Naive thymus-derived CD8-positive, alpha-beta T cell (primary cell): ENCODE data around the gene FBXL20. TPM values are rescaled to one million over a fixed set of nuclear protein-coding genes. Genes with fewer than 3 reads are reported as not detected.
"Not testable (repeated sequence)": the region's sequence is repeated elsewhere in the genome, so short reads cannot be mapped to it uniquely, and the experiment has no call there.

Experiments
- ATAC-seq, 2 donors: fragments of 150-1000 bp; cut with Tn5 transposase in 1 of 2; sonication (Bioruptor Pico), chemical (Tn5 transposase) in 1 of 2; 1 replicate in 1 of 2; 2 replicates in 1 of 2; pipeline ENCODE4 v1.10.0; 2021; ENCODE audit warnings: mild to moderate bottlenecking in 2 of 2, moderate library complexity in 2 of 2
- POLR2A ChIA-PET: fragments of 350-600 bp; sonication (Branson Sonifier 250); formaldehyde crosslinking; loops from one replicate; lab custom pipeline; 2021; ENCODE audit warnings: antibody characterized with exemption; lab: Charles Lee
- DNase-seq, 10 donors: peaks; one replicate each; pipeline versions ENCODE4 v3.0.0 to v3.0.0-alpha.2; 2020 to 2022
- H3K27ac Mint-ChIP-seq, 10 donors: one replicate each; pipeline ENCODE4 v1.8.0; 2020 to 2022; ENCODE audit warnings: mild to moderate bottlenecking in 10 of 10, mixed read lengths in 10 of 10, moderate library complexity in 4 of 10, inconsistent platforms in 1 of 10
- H3K27me3 Mint-ChIP-seq, 5 donors: one replicate each; pipeline ENCODE4 v1.8.0; 2021 to 2022; ENCODE audit warnings: mixed read lengths in 5 of 5
- H3K36me3 Mint-ChIP-seq, 3 donors: one replicate each; pipeline ENCODE4 v1.8.0; 2020 to 2022; ENCODE audit warnings: mixed read lengths in 3 of 3, mild to moderate bottlenecking in 2 of 3, inconsistent platforms in 1 of 3
- H3K4me1 Mint-ChIP-seq, 4 donors: one replicate each; pipeline ENCODE4 v1.8.0; 2021 to 2022; ENCODE audit warnings: mixed read lengths in 4 of 4
- H3K4me3 Mint-ChIP-seq, 10 donors: one replicate each; pipeline ENCODE4 v1.8.0; 2020 to 2022; ENCODE audit warnings: mild to moderate bottlenecking in 10 of 10, mixed read lengths in 10 of 10, moderate library complexity in 6 of 10, inconsistent platforms in 1 of 10
- H3K9me3 Mint-ChIP-seq, 9 donors: one replicate each; pipeline ENCODE4 v1.8.0; 2020 to 2022; ENCODE audit warnings: mixed read lengths in 9 of 9, mild to moderate bottlenecking in 3 of 9, inconsistent platforms in 1 of 9, moderate library complexity in 1 of 9
- polyA plus RNA-seq, 3 donors: library from polyadenylated mRNA; unstranded; fragments of 300-500 nt; fragmentation: Illumina TruSeq; gene quantifications; one replicate each; pipeline ENCODE4 v1.2.3, GENCODE V29; 2021
- total RNA-seq, 8 experiments: library from RNA in 2 of 8; stranded (reverse) in 2 of 8; gene quantifications; one replicate each; pipeline ENCODE4 v1.2.3 and lab custom pipeline; 2021 to 2026

The FBXL20 gene
- total and polyA plus RNA-seq, 5 experiments from 2014 or later = 2.6 to 34.3 (median 3.4) TPM

DNA sequence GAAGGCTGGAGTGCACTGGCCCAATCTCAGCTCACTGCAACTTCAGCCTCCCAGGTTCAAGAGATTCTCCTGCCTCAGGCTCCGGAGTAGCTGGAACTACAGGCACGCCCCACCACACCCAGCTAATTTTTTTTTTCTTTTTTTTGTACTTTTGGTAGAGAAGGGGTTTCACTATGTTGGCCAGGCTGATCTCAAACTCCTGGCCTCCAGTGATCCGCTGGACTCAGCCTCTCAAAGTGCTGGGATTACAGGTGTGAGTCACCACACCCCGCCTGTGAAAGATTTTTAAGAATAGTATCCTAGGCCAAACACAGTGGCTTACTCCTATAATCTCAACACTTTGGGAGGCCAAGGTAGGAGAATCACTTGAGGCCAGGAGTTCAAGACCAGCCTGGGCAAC, 33.6 kb downstream of the FBXL20 start:
- ATAC-seq, H3K4me3 Mint-ChIP-seq, H3K27me3 Mint-ChIP-seq, POLR2A ChIA-PET, H3K27ac Mint-ChIP-seq, H3K9me3 Mint-ChIP-seq, DNase-seq: not testable (repeated sequence)
- Mint-ChIP-seq H3K4me1 (peaks cover 8 to 30% (median 17%) of the 10 kb centered on the region in 4 donors), H3K36me3 (peaks cover 0 to 16% (median 0%) of the 10 kb centered on the region in 3 donors)

DNA sequence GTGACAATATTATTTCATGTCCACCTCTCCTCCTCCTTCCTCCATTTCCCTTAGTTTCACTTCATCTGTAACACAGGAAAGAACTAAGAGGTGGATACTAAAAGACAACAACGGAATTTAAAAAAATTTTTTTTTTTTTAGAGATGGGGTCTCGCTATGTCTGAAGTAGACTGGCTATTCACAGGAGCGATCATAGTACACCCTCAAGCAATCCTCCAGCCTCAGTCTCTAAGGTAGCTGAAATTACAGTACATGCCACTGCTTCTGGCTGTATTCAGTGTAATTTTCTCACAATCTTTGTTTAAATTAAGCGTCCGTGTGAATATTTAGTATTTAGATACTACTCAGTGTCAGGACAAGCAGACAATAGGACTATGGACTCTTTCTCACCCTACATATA, 35.6 kb downstream of the FBXL20 start:
- H3K4me1 Mint-ChIP-seq = peaks cover 12 to 33% (median 18%) of the 10 kb centered on the region in 4 donors
- peaks cover 0 to 14% (median 0%) of the 10 kb centered on the region in 3 donors for H3K36me3 Mint-ChIP-seq
- no peak for ATAC-seq
- no peak overlapping the region for H3K4me3 Mint-ChIP-seq
- H3K9me3 Mint-ChIP-seq = no peaks in the 10 kb centered on the region
- POLR2A ChIA-PET = interaction anchor here (0.5 kb wide), 1 partner anchor 67 kb away, joined by 3 read pairs; no protein-coding TSS in a partner anchor
- no peak for DNase-seq
- H3K27ac Mint-ChIP-seq = peak overlapping the region in 2 of 10 donors; percentile 6
- peaks cover 0 to 1% (median 0%) of the 10 kb centered on the region in 5 donors for H3K27me3 Mint-ChIP-seq

DNA sequence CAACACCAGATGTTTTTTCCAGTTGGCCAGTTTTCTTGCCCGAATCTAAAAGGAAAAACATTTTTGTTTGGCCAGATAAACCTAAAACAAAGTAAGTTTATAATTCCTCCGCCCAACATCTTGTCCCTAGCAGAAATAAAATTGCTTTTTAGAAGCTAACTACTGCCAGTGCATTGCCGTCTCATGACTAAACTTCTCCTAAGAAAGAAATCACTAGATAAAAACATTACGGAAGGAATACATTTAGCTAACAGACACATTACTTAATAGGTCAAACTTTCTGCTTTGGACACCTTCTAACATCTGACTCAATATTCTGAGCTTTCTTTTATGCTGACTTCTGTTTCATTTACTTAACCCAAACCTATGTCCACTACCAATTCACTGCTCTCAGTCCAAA, 36.2 kb downstream of the FBXL20 start:
- peaks cover 14 to 38% (median 21%) of the 10 kb centered on the region in 4 donors for H3K4me1 Mint-ChIP-seq
- DNase-seq (no peak), ATAC-seq (no peak)
- POLR2A ChIA-PET = interaction anchor here (0.5 kb wide), 1 partner anchor 67 kb away, joined by 3 read pairs; no protein-coding TSS in a partner anchor
- peaks cover 0 to 14% (median 0%) of the 10 kb centered on the region in 3 donors for H3K36me3 Mint-ChIP-seq
- no peak overlapping the region for H3K4me3 Mint-ChIP-seq
- peaks cover 0 to 1% (median 0%) of the 10 kb centered on the region in 5 donors for H3K27me3 Mint-ChIP-seq
- H3K9me3 Mint-ChIP-seq = no peaks in the 10 kb centered on the region
- no peak overlapping the region for H3K27ac Mint-ChIP-seq

DNA sequence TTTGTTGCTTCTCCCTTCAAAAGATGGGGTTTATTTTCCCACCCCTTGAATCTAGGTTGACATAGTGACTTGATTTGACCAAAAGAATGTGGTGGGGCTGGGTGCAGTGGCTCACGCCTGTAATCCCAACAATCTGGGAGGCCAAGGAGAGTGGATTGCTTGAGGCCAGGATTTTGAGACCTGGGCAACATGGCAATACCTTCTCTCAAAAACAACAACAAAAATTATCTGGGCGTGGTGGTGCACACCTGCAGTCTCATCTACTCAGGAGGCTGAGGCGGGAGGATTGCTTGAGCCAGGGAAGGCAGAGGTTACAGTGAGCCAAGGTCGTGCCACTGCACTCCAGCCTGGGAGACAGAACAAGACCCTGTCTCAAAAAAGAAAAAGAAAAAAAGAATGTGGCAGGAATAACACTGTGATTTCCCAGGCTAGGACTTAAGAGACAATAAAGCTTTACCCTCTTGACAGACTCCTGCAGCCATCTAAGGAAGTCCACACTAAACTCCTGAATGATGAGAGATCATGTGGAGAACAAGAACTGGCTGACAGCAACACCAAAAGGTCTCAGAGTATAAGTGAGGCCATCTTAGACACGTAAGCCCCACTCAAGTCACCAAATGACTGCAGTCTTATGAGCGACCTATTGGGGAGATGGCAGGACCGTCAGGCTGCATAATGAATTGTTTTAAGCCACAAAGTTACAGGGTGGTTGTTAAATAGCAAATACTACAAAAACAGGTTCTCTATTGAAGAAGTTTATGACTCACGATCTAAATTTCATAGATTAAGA, 37.0 kb downstream of the FBXL20 start:
- POLR2A ChIA-PET = interaction anchor here (0.7 kb wide), 1 partner anchor 11 kb away, joined by 4 read pairs; no protein-coding TSS in a partner anchor
- Mint-ChIP-seq H3K36me3 (peaks cover 0 to 7% (median 0%) of the 10 kb centered on the region in 3 donors), H3K4me3 (no peak overlapping the region), H3K27ac (no peak overlapping the region), H3K4me1 (peaks cover 14 to 38% (median 21%) of the 10 kb centered on the region in 4 donors), H3K27me3 (peaks cover 0 to 1% (median 0%) of the 10 kb centered on the region in 5 donors), H3K9me3 (no peaks in the 10 kb centered on the region)
- DNase-seq = no peak
- no peak for ATAC-seq

DNA sequence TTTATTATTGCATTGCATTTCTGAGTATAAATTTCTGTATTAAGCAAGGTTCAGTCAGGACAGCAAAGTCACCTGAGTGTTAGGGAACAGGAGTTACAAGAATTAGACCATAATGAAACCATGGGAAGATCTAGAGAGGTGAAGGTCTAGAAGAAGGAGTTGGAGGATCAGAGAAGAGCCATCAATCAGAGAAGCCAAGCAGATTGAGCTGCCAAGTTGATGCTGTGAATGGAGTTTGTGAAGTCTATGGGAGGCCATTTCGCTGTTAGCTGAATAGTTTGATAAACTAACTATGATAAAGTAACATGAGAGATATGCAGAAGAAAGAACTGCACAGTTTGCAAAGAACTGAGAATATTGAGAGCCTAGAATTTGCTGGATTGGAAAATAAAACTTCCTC, 40.4 kb downstream of the FBXL20 start:
- Mint-ChIP-seq H3K9me3 (no peaks in the 10 kb centered on the region), H3K36me3 (peaks cover 0 to 7% (median 0%) of the 10 kb centered on the region in 3 donors), H3K27me3 (peaks cover 0 to 1% (median 0%) of the 10 kb centered on the region in 5 donors), H3K27ac (peak overlapping the region in 6 of 10 donors; percentile 2 to 53 (median 8)), H3K4me1 (peaks cover 13 to 37% (median 18%) of the 10 kb centered on the region in 4 donors), H3K4me3 (no peak overlapping the region)
- POLR2A ChIA-PET = no interaction called here
- no peak for ATAC-seq
- DNase-seq = no peak

DNA sequence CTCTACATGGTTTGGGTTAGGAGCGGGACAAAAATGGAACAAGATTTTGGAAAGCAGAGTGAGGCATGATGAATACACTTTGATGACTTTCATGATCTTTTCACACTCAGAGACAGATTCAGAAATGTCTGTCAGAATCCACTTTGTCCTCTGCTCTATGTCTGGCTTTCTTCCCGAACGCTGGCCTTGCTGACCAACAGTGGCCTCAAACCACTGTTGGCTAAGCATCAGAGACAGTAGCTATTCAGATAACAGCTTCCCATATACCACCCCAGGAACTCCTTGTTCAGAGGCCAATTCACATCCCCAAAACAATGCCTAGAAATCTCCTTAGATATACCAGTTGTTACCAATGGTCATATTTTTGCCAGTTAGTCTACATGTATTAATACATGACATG, 40.9 kb downstream of the FBXL20 start:
- H3K27me3 Mint-ChIP-seq = peaks cover 0 to 1% (median 0%) of the 10 kb centered on the region in 5 donors

DNA sequence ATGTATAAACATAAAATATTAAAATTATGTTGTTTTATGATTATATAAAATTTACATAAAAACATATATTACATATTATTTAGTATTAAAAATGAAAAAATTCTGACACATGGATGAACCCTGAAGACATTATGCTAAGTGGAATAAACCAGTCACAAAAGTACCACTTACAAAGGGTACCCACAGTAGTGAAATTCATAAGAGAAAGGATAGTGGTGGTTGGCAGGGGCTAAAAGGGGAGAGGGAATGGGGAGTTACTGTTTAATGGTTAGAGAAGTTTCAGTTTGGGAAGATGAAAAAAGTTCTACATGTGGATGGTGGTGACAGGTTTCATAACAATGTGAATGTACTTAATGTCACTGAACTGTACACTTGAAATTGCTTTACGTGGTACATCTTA, 41.4 kb downstream of the FBXL20 start:
- Mint-ChIP-seq H3K4me1 (peaks cover 8 to 29% (median 16%) of the 10 kb centered on the region in 4 donors), H3K27me3 (peaks cover 0 to 1% (median 0%) of the 10 kb centered on the region in 5 donors), H3K27ac (peak overlapping the region in 3 of 10 donors; percentile 3 to 67 (median 45)), H3K36me3 (peaks cover 0 to 7% (median 0%) of the 10 kb centered on the region in 3 donors), H3K9me3 (no peaks in the 10 kb centered on the region), H3K4me3 (no peak overlapping the region)
- DNase-seq (no peak), ATAC-seq (no peak)
- POLR2A ChIA-PET = no interaction called here

More for the DNA sequence above, 40.9 kb downstream of the FBXL20 start:
- ATAC-seq = no peak
- peaks cover 12 to 33% (median 16%) of the 10 kb centered on the region in 4 donors for H3K4me1 Mint-ChIP-seq
- no peak overlapping the region for H3K4me3 Mint-ChIP-seq
- no peaks in the 10 kb centered on the region for H3K9me3 Mint-ChIP-seq
- POLR2A ChIA-PET = no interaction called here
- DNase-seq = no peak
- peaks cover 0 to 7% (median 0%) of the 10 kb centered on the region in 3 donors for H3K36me3 Mint-ChIP-seq
- peak overlapping the region in 2 of 10 donors; percentile 4 to 6 for H3K27ac Mint-ChIP-seq

DNA sequence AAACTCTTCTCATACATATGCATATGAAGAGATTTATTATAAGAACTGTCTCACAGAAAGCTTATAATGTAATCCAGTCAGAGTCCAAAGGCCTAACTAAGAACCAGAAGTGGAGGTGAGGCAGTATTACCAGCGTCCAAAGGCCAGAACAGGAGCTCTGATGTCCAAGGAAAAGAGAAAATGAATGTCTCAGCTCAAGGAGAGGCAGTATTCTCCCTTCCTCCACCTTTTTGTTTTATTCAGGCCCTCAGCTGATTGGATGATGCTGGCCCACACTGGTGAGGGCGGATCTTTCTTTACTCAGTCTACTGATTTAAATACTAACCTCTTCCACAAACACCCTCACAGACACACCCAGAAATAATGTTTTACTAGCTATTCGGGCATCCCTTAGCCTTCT, 43.4 kb downstream of the FBXL20 start:
- no peaks in the 10 kb centered on the region for H3K9me3 Mint-ChIP-seq
- POLR2A ChIA-PET = no interaction called here

DNA sequence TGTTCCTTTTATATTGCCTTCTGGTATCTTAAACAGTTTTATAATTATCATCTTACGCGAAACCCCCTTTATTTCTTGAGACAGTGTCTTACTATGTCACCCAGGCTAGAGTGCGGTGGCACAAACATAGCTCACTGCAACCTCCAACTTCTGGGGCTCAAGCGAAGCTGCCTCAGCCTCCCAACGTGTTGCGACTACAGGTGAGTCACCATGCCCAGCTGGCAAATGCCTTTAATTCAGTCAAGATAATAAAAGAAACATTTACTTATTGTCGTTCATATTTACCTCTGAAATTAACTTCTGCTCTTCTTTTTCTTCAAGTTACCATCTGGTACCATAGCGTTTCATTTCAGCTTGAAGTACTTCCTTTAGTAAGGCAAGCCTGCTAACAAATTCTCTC, 43.9 kb downstream of the FBXL20 start:
- Mint-ChIP-seq H3K27ac (peak overlapping the region in 1 of 10 donors; percentile 10), H3K4me3 (no peak overlapping the region)
- no peak for ATAC-seq

More for the DNA sequence above, 43.4 kb downstream of the FBXL20 start:
- Mint-ChIP-seq H3K36me3 (peaks cover 0 to 3% (median 0%) of the 10 kb centered on the region in 3 donors), H3K4me3 (no peak overlapping the region), H3K27ac (peak overlapping the region in 2 of 10 donors; percentile 21 to 24), H3K4me1 (peaks cover 8 to 20% (median 20%) of the 10 kb centered on the region in 4 donors), H3K27me3 (no peaks in the 10 kb centered on the region)
- no peak for DNase-seq
- ATAC-seq = no peak

DNA sequence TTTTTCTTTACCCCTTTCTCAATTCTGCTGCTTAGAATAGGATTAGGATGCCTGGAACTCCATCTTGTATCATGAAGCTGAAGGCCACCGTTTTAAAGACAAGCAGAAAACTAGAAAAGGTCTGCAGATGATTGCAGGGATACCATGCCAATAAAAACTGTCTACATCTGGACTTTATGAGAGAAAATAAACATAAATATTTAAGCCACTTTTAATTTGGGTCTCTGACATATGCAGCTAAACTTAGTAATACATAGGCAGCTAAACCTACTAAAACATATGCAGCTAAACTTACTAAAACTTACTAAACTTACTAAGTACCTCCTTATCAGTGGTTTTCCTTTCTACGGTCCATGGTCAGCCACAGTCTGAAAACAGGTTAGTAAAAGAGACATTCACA, 48.4 kb downstream of the FBXL20 start:
- H3K4me1 Mint-ChIP-seq = peaks cover 2 to 22% (median 12%) of the 10 kb centered on the region in 4 donors
- no peak overlapping the region for H3K27ac Mint-ChIP-seq
- DNase-seq = no peak
- POLR2A ChIA-PET = interaction anchor here (1.5 kb wide), 1 partner anchor 9 kb away, joined by 3 read pairs; no protein-coding TSS in a partner anchor
- peaks cover 0 to 2% (median 0%) of the 10 kb centered on the region in 3 donors for H3K36me3 Mint-ChIP-seq
- no peak overlapping the region for H3K4me3 Mint-ChIP-seq
- no peaks in the 10 kb centered on the region for H3K9me3 Mint-ChIP-seq
- H3K27me3 Mint-ChIP-seq = no peaks in the 10 kb centered on the region
- ATAC-seq = no peak

More for the DNA sequence above, 43.9 kb downstream of the FBXL20 start:
- Mint-ChIP-seq H3K36me3 (peaks cover 0 to 3% (median 0%) of the 10 kb centered on the region in 3 donors), H3K9me3 (no peaks in the 10 kb centered on the region), H3K27me3 (no peaks in the 10 kb centered on the region), H3K4me1 (peaks cover 8 to 24% (median 20%) of the 10 kb centered on the region in 4 donors)
- no peak for DNase-seq
- POLR2A ChIA-PET = no interaction called here

DNA sequence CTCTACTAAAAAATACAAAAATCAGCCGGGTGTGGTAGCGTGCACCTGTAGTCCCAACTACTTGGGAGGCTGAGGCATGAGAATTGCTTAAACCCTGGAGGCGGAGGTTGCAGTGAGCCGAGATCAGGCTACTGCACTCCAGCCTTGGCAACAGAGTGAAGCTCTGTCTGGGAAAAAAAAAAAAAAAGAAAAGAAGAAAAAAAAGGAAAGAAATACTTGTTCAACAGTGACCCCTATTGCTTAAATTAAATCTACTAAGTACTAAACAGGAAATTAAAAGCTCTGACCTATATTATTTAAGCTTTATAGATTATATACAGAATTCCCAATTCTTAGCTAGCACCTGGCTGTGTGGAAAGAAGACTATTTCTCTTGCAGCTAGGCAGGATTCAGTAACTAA, 48.9 kb downstream of the FBXL20 start:
- Mint-ChIP-seq H3K9me3 (no peaks in the 10 kb centered on the region), H3K27ac (peak overlapping the region in 1 of 10 donors; percentile 1), H3K27me3 (no peaks in the 10 kb centered on the region), H3K36me3 (peaks cover 0 to 4% (median under 1%) of the 10 kb centered on the region in 3 donors), H3K4me1 (peaks cover 2 to 22% (median 12%) of the 10 kb centered on the region in 4 donors), H3K4me3 (no peak overlapping the region)
- ATAC-seq (no peak), DNase-seq (no peak)
- POLR2A ChIA-PET = interaction anchor here (1.5 kb wide), 1 partner anchor 9 kb away, joined by 3 read pairs; no protein-coding TSS in a partner anchor

DNA sequence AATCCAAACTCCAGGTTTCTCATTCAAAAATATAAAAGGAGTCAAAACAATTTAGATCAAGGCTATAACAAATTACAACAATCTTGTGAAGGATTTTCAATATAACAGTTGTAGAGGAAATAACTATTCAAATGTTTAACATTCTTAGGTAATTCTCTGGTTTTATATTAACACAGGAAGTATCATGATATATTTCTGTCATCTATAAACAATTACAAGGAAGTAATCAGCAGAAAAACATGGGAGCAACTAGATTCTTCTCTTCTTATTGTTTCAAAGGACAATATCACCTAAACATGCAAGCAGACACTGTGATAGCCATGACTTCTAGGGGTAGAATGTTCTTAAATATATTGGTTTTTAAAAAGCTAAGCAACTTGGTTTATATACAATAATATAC, 49.9 kb downstream of the FBXL20 start:
- H3K4me1 Mint-ChIP-seq = peaks cover 2 to 19% (median 12%) of the 10 kb centered on the region in 4 donors
- H3K4me3 Mint-ChIP-seq = no peak overlapping the region
- peaks cover 0 to 9% (median 3%) of the 10 kb centered on the region in 3 donors for H3K36me3 Mint-ChIP-seq
- DNase-seq (no peak), ATAC-seq (no peak)
- no peaks in the 10 kb centered on the region for H3K27me3 Mint-ChIP-seq
- peak overlapping the region in 2 of 10 donors; percentile 24 to 27 for H3K27ac Mint-ChIP-seq
- POLR2A ChIA-PET = no interaction called here
- no peaks in the 10 kb centered on the region for H3K9me3 Mint-ChIP-seq
